Esophagus muscularis mucosa (tissue), 4 donors: Measurements from ENCODE around the gene F2R.

ENCODE experiments used
- EP300 ChIP-seq: sonication (generic); formaldehyde crosslinking; IDR thresholded peaks from one replicate; pipeline ENCODE4 v1.6.1; 2017; ENCODE audit warnings: antibody characterized with exemption
- POLR2A ChIP-seq: fragments of 450-650 bp; IDR thresholded peaks from one replicate; pipeline ENCODE4 v1.6.1; 2017; ENCODE audit warnings: antibody characterized with exemption, moderate library complexity, mild to moderate bottlenecking, low read depth
- POLR2AphosphoS5 ChIP-seq, 2 donors: sonication (generic); formaldehyde crosslinking; IDR thresholded peaks; one replicate each; pipeline ENCODE4 v1.6.1; 2017; ENCODE audit warnings: antibody characterized with exemption in 2 of 2
- TF ChIP-seq, protein P1 (sequence below), 3 experiments: fragments of 200-600 bp in 2 of 3; fragments of 450-650 bp in 1 of 3; sonication (generic) in 2 of 3; IDR thresholded peaks; one replicate each; pipeline ENCODE4 v1.5.1; 2017 to 2019; ENCODE audit warnings: antibody characterized with exemption in 3 of 3, mild to moderate bottlenecking in 2 of 3, moderate library complexity in 1 of 3

- TF ChIP-seq, protein P1, sequence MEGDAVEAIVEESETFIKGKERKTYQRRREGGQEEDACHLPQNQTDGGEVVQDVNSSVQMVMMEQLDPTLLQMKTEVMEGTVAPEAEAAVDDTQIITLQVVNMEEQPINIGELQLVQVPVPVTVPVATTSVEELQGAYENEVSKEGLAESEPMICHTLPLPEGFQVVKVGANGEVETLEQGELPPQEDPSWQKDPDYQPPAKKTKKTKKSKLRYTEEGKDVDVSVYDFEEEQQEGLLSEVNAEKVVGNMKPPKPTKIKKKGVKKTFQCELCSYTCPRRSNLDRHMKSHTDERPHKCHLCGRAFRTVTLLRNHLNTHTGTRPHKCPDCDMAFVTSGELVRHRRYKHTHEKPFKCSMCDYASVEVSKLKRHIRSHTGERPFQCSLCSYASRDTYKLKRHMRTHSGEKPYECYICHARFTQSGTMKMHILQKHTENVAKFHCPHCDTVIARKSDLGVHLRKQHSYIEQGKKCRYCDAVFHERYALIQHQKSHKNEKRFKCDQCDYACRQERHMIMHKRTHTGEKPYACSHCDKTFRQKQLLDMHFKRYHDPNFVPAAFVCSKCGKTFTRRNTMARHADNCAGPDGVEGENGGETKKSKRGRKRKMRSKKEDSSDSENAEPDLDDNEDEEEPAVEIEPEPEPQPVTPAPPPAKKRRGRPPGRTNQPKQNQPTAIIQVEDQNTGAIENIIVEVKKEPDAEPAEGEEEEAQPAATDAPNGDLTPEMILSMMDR (IDR thresholded peaks at IDR 0.05), result no peak
- no peak for TF ChIP-seq POLR2AphosphoS5 (IDR thresholded peaks at IDR 0.05)
- no peak for TF ChIP-seq EP300
- TF ChIP-seq POLR2A, result no peak
Measured at GRCh38 chr5:76745670-76746069, 29.7 kb downstream of the F2R start.
